SK-N-SH (cell line): ENCODE measurements around the gene MLXIP. TPM values are rescaled to one million over a fixed set of nuclear protein-coding genes. Genes with fewer than 3 reads are reported as not detected.

Source experiments
- CTCF ChIA-PET: fragments of 300-600, 350-600 bp; formaldehyde crosslinking; extraction: SDS; loops from one replicate; lab custom pipeline; 2021; lab: Yijun Ruan, JAX
- POLR2A ChIA-PET: fragments of 350-600 bp; sonication (Branson Sonifier 250); formaldehyde crosslinking; extraction: SDS; loops from one replicate; lab custom pipeline; 2020; ENCODE audit warnings: antibody characterized with exemption, inconsistent platforms; lab: Yijun Ruan, JAX
- DNase-seq: peaks from one replicate; pipeline ENCODE4 v3.0.0; 2012
- H2AFZ ChIP-seq: fragments of 200-600 bp; sonication (generic); 2 replicates; pipeline ENCODE4 v1.8.1; 2016; ENCODE audit warnings: antibody characterized with exemption, mild to moderate bottlenecking, low read depth
- H3F3A ChIP-seq: fragments of 200-600 bp; sonication (generic); replicated peaks from 2 replicates; pipeline ENCODE3; 2016; ENCODE audit warnings: antibody characterized with exemption, mild to moderate bottlenecking; ENCODE audit not compliant: insufficient read depth
- H3K27ac ChIP-seq, 2 experiments: fragments of 200-500 bp in 1 of 2; fragments of 200-600 bp in 1 of 2; sonication (Bioruptor generic) in 1 of 2; sonication (generic), shearing (Covaris generic) in 1 of 2; 2 replicates each; pipeline versions ENCODE4 v1.5.1 to v1.6.1; 2014 to 2016; ENCODE audit warnings: low read depth in 2 of 2, inconsistent platforms in 1 of 2, low read length in 1 of 2, mild to moderate bottlenecking in 1 of 2, mixed read lengths in 1 of 2
- H3K27me3 ChIP-seq: fragments of 200-600 bp; sonication (generic), shearing (Covaris generic); 2 replicates; pipeline ENCODE4 v1.6.1; 2016; ENCODE audit warnings: mixed run types; ENCODE audit not compliant: insufficient read depth
- H3K36me3 ChIP-seq, 2 experiments: fragments of 200-500 bp in 1 of 2; fragments of 200-600 bp in 1 of 2; sonication (Bioruptor generic) in 1 of 2; sonication (generic) in 1 of 2; replicated peaks in 1 of 2; 2 replicates each; pipeline versions ENCODE3 to v1.5.1; 2014 to 2016; ENCODE audit warnings: low read length in 1 of 2, mild to moderate bottlenecking in 1 of 2; ENCODE audit not compliant: insufficient read depth in 2 of 2, control insufficient read depth in 1 of 2
- H3K4me1 ChIP-seq, 2 experiments: fragments of 200-500 bp in 1 of 2; fragments of 200-600 bp in 1 of 2; sonication (Bioruptor generic) in 1 of 2; sonication (generic), shearing (Covaris generic) in 1 of 2; 2 replicates each; pipeline versions ENCODE4 v1.5.1 to v1.6.1; 2014 to 2016; ENCODE audit warnings: low read depth in 1 of 2, low read length in 1 of 2, mixed run types in 1 of 2; ENCODE audit not compliant: insufficient read depth in 2 of 2, control insufficient read depth in 1 of 2
- H3K4me2 ChIP-seq: fragments of 200-600 bp; sonication (generic), shearing (Covaris generic); 2 replicates; pipeline ENCODE4 v1.6.1; 2017; ENCODE audit warnings: mixed run types
- H3K4me3 ChIP-seq, 2 experiments: fragments of 200-500 bp in 1 of 2; fragments of 200-600 bp in 1 of 2; sonication (Bioruptor generic) in 1 of 2; sonication (generic), shearing (Covaris generic) in 1 of 2; 2 replicates each; pipeline versions ENCODE4 v1.5.1 to v1.8.1; 2014 to 2016; ENCODE audit warnings: low read depth in 2 of 2, inconsistent platforms in 1 of 2, low read length in 1 of 2, mild to moderate bottlenecking in 1 of 2, mixed read lengths in 1 of 2, moderate library complexity in 1 of 2
- H3K79me2 ChIP-seq: fragments of 200-600 bp; sonication (generic); 2 replicates; pipeline ENCODE4 v1.8.1; 2017; ENCODE audit warnings: mild to moderate bottlenecking; ENCODE audit not compliant: insufficient read depth
- H3K9ac ChIP-seq: fragments of 200-600 bp; sonication (generic); 2 replicates; pipeline ENCODE4 v1.6.1; 2017; ENCODE audit warnings: mixed run types
- H3K9me2 ChIP-seq: fragments of 200-600 bp; sonication (generic); 2 replicates; pipeline ENCODE4 v1.6.1; 2017; ENCODE audit warnings: mixed run types
- H3K9me3 ChIP-seq: fragments of 200-600 bp; sonication (generic); 2 replicates; pipeline ENCODE4 v1.6.1; 2017; ENCODE audit warnings: mixed run types, mild to moderate bottlenecking, moderate library complexity
- H4K20me1 ChIP-seq: fragments of 200-600 bp; sonication (generic); 2 replicates; pipeline ENCODE4 v1.6.1; 2017; ENCODE audit warnings: mild to moderate bottlenecking, mixed run types; ENCODE audit not compliant: insufficient read depth
- ELF1 ChIP-seq: IDR thresholded peaks from 2 replicates; pipeline ENCODE4 v1.4.0; 2012
- EP300 ChIP-seq, 2 experiments: IDR thresholded peaks; 2 replicates each; pipeline versions ENCODE4 v1.4.0 to v1.6.1; 2012; ENCODE audit warnings: borderline replicate concordance in 1 of 2, low read depth in 1 of 2, low read length in 1 of 2
- FOXJ3 ChIP-seq: sonication (generic); formaldehyde crosslinking; IDR thresholded peaks from 2 replicates; pipeline ENCODE4 v1.5.1; 2020; ENCODE audit warnings: mild to moderate bottlenecking, missing genetic modification reagents
- FOXM1 ChIP-seq: IDR thresholded peaks from 2 replicates; pipeline ENCODE4 v1.4.0; 2012; ENCODE audit warnings: low read depth, mild to moderate bottlenecking
- GATA2 ChIP-seq: sonication (generic); formaldehyde crosslinking; IDR thresholded peaks from 2 replicates; pipeline ENCODE4 v1.5.0; 2020; ENCODE audit warnings: mild to moderate bottlenecking, missing genetic modification reagents
- JUND ChIP-seq: IDR thresholded peaks from 2 replicates; pipeline ENCODE4 v1.4.0; 2012
- MEF2A ChIP-seq: IDR thresholded peaks from 2 replicates; pipeline ENCODE4 v1.4.0; 2012; ENCODE audit warnings: low read depth, borderline replicate concordance
- RCOR1 ChIP-seq: fragments of 150-350 bp; IDR thresholded peaks from 2 replicates; pipeline ENCODE4 v1.6.1; 2017; ENCODE audit warnings: antibody characterized with exemption, low read length
- RFX5 ChIP-seq: IDR thresholded peaks from 2 replicates; pipeline ENCODE4 v1.6.1; 2012; ENCODE audit warnings: mild to moderate bottlenecking, improper control_type of control experiment, low read length
- RXRA ChIP-seq: IDR thresholded peaks from 2 replicates; pipeline ENCODE4 v1.4.0; 2012; ENCODE audit warnings: low read depth, mild to moderate bottlenecking, borderline replicate concordance
- SMC3 ChIP-seq: IDR thresholded peaks from 2 replicates; pipeline ENCODE4 v1.6.1; 2012; ENCODE audit warnings: low read depth, low read length, improper control_type of control experiment
- TCF12 ChIP-seq: IDR thresholded peaks from 2 replicates; pipeline ENCODE4 v1.4.0; 2012
- YY1 ChIP-seq: IDR thresholded peaks from 2 replicates; pipeline ENCODE4 v1.4.0; 2012; ENCODE audit warnings: low read depth, mild to moderate bottlenecking
- WGBS: methylation state at CpG from one replicate; pipeline ENCODE4 v1.1.6; 2017; ENCODE audit warnings: low lambda C conversion rate; 5-methylcytosine and 5-hydroxymethylcytosine counted together
- polyA plus RNA-seq, 3 experiments: library from polyadenylated mRNA; depleted of rRNA; stranded (reverse); fragments of >200 nt; gene quantifications; 2 replicates each; pipeline ENCODE4 v1.2.3, GENCODE V29; 2012
- TF ChIP-seq, protein P1 (sequence below): fragments of 200-600 bp; sonication (generic); IDR thresholded peaks from 2 replicates; pipeline ENCODE4 v1.6.1; 2017; ENCODE audit warnings: antibody characterized with exemption, mild to moderate bottlenecking, moderate library complexity
- TF ChIP-seq, protein P2 (sequence below): fragments of 150-350 bp; IDR thresholded peaks from 2 replicates; pipeline ENCODE4 v1.6.1; 2017; ENCODE audit warnings: antibody characterized with exemption, low read length, low read depth, borderline replicate concordance
- TF ChIP-seq, protein P3 (sequence below): fragments of 150-350 bp; IDR thresholded peaks from 2 replicates; pipeline ENCODE4 v1.6.1; 2016; ENCODE audit warnings: mild to moderate bottlenecking, low read depth, low read length
- TF ChIP-seq, protein P4 (sequence below): IDR thresholded peaks from 2 replicates; pipeline ENCODE4 v1.4.0; 2012; ENCODE audit warnings: low read depth

MLXIP gene
- polyA plus RNA-seq, 1 of the 3 experiments (the other 2 are of a cell fraction) = 11.0 TPM

DNA sequence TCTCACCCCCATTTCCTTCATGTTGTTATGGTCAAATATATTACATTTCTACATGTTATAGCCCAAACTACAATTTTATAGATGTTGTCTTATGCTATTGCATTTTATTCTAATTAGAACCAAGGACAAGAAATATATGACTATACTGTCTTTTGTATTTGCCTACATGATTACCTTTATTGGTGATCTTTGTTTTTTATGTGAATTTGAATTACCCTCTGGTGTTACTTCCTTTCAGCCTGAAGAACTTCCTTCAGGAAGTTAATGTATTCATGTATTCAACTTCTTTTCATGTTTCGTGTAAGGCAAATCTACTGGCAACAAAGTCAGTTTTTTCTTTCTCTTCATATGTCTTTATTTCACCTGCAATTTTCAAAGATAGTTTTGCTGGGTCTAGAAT lies 116.2 kb downstream of the MLXIP start:
- no peaks in the 10 kb centered on the region for H3K9me2 ChIP-seq
- H3K4me2 ChIP-seq = no peak overlapping the region
- H3F3A ChIP-seq = no peaks in the 10 kb centered on the region
- no peaks in the 10 kb centered on the region for H3K4me1 ChIP-seq
- H3K79me2 ChIP-seq = no peaks in the 10 kb centered on the region
- no peak overlapping the region for H2AFZ ChIP-seq
- H3K9ac ChIP-seq = no peak overlapping the region
- H3K27ac ChIP-seq = no peak overlapping the region
- no peak for DNase-seq
- no peaks in the 10 kb centered on the region; the same call in 1 of the 2 replicates for H3K9me3 ChIP-seq
- POLR2A ChIA-PET = no interaction called here
- WGBS = 63% methylated on average over 1 of the region's 1 CpG
- CTCF ChIA-PET = interaction anchor here (1.1 to 2.5 kb wide), 3 partner anchors 71 to 161 kb away, joined by 3 to 11 read pairs (median 8); no protein-coding TSS in a partner anchor
- H3K36me3 ChIP-seq = no peaks in the 10 kb centered on the region
- H3K4me3 ChIP-seq = no peak overlapping the region
- TF ChIP-seq ELF1 (no peak), EP300 (IDR thresholded peaks at IDR 0.05; ENCODE audit: borderline replicate concordance in 1 of 2, low read depth in 1 of 2, low read length in 1 of 2) (no peak), TCF12 (no peak), GATA2 (CRISPR knock-in tag) (no peak), SMC3 (no peak), RCOR1 (no peak), FOXM1 (no peak), MEF2A (no peak), RXRA (no peak), JUND (no peak), RFX5 (no peak), YY1 (no peak), FOXJ3 (CRISPR knock-in tag) (no peak)
- TF ChIP-seq, protein P1, sequence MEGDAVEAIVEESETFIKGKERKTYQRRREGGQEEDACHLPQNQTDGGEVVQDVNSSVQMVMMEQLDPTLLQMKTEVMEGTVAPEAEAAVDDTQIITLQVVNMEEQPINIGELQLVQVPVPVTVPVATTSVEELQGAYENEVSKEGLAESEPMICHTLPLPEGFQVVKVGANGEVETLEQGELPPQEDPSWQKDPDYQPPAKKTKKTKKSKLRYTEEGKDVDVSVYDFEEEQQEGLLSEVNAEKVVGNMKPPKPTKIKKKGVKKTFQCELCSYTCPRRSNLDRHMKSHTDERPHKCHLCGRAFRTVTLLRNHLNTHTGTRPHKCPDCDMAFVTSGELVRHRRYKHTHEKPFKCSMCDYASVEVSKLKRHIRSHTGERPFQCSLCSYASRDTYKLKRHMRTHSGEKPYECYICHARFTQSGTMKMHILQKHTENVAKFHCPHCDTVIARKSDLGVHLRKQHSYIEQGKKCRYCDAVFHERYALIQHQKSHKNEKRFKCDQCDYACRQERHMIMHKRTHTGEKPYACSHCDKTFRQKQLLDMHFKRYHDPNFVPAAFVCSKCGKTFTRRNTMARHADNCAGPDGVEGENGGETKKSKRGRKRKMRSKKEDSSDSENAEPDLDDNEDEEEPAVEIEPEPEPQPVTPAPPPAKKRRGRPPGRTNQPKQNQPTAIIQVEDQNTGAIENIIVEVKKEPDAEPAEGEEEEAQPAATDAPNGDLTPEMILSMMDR = no peak
- TF ChIP-seq, protein P2, sequence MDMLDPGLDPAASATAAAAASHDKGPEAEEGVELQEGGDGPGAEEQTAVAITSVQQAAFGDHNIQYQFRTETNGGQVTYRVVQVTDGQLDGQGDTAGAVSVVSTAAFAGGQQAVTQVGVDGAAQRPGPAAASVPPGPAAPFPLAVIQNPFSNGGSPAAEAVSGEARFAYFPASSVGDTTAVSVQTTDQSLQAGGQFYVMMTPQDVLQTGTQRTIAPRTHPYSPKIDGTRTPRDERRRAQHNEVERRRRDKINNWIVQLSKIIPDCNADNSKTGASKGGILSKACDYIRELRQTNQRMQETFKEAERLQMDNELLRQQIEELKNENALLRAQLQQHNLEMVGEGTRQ = no peak
- TF ChIP-seq, protein P3, sequence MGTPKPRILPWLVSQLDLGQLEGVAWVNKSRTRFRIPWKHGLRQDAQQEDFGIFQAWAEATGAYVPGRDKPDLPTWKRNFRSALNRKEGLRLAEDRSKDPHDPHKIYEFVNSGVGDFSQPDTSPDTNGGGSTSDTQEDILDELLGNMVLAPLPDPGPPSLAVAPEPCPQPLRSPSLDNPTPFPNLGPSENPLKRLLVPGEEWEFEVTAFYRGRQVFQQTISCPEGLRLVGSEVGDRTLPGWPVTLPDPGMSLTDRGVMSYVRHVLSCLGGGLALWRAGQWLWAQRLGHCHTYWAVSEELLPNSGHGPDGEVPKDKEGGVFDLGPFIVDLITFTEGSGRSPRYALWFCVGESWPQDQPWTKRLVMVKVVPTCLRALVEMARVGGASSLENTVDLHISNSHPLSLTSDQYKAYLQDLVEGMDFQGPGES = no peak
- TF ChIP-seq, protein P4, sequence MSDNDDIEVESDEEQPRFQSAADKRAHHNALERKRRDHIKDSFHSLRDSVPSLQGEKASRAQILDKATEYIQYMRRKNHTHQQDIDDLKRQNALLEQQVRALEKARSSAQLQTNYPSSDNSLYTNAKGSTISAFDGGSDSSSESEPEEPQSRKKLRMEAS = no peak
- no peaks in the 10 kb centered on the region for H3K27me3 ChIP-seq
- no peaks in the 10 kb centered on the region for H4K20me1 ChIP-seq
